C4-2B (cell line): ENCODE results near the gene MS4A15.

Experiments used
- ZFX ChIP-seq: fragments of 450-650 bp; IDR thresholded peaks from 2 replicates; pipeline ENCODE4 v1.6.1; 2017
- TF ChIP-seq, protein P1 (sequence below): fragments of 450-650 bp; conservative IDR thresholded peaks from 2 replicates; pipeline ENCODE4 v1.5.1; 2017; ENCODE audit warnings: mild to moderate bottlenecking

DNA sequence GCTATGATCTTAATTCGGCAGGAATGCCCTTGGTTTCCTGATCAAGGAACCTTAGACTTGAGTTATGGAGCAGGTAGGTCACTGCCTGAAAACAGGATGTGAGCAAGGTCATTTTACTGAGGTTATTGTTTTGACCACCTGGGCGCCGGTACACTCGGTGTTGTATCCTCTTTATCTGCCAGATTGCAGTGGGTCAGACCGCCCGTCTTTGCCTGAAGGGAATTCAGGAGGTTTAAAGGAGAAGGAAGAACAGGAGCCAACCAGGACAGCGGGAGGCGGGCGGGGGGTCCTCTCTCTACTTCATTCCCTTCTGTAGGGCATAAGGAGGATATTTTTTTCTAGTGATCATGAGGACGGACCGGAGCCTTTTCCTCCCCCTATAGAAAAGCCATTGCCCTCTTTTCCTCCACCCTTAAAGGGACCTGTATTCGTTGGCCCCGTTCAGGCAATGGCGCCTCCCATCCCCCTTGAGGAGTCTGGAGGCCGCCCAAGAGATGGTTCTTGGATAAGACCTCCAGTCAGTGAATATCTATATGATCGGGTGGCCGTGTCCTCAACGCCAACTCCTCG, 649 bp downstream of the MS4A15 start:
- TF ChIP-seq, protein P1, sequence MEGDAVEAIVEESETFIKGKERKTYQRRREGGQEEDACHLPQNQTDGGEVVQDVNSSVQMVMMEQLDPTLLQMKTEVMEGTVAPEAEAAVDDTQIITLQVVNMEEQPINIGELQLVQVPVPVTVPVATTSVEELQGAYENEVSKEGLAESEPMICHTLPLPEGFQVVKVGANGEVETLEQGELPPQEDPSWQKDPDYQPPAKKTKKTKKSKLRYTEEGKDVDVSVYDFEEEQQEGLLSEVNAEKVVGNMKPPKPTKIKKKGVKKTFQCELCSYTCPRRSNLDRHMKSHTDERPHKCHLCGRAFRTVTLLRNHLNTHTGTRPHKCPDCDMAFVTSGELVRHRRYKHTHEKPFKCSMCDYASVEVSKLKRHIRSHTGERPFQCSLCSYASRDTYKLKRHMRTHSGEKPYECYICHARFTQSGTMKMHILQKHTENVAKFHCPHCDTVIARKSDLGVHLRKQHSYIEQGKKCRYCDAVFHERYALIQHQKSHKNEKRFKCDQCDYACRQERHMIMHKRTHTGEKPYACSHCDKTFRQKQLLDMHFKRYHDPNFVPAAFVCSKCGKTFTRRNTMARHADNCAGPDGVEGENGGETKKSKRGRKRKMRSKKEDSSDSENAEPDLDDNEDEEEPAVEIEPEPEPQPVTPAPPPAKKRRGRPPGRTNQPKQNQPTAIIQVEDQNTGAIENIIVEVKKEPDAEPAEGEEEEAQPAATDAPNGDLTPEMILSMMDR = no peak
- TF ChIP-seq ZFX = no peak
